Measurements from ENCODE around the gene SCNM1.

SCNM1 gene

GRCh38 chr1:151165738-151166504, at the start of gene SCNM1, which contains the start of gene LYSMD1:
Gene SCNM1 (plus strand): TSS chr1:151166144. CDS start chr1:151166153, 9 bp downstream.
Gene LYSMD1 (minus strand): TSS chr1:151165902. CDS start chr1:151165258, 644 bp downstream.
- in situ Hi-C loops (cut with MboI; ENCODE audit: low sequenced_read_pairs, unreplicated experiment), result no loop called here

GRCh38 chr1:151124763-151125403, 41.1 kb upstream of the SCNM1 start:
- in situ Hi-C loops (cut with MboI; ENCODE audit: low sequenced_read_pairs, unreplicated experiment), result no loop called here
- no peak for TF ChIP-seq CTCF (IDR thresholded peaks at IDR 0.05; ENCODE audit: borderline replicate concordance, control extremely low read depth, extremely low read depth, insufficient read depth, missing control alignments)
- no peak for DNase-seq (ENCODE audit: low spot score)

More at GRCh38 chr1:151165738-151166504, at the start of gene SCNM1, which contains the start of gene LYSMD1:
- TF ChIP-seq CTCF (IDR thresholded peaks at IDR 0.05; ENCODE audit: borderline replicate concordance, control extremely low read depth, extremely low read depth, insufficient read depth, missing control alignments), result no peak
- DNase-seq (ENCODE audit: low spot score), result peak; percentile 92

GRCh38 chr1:151128800-151129199, 37.1 kb upstream of the SCNM1 start:
- in situ Hi-C loops (cut with MboI; ENCODE audit: low sequenced_read_pairs, unreplicated experiment), result no loop called here
- no peak for DNase-seq (ENCODE audit: low spot score)

GRCh38 chr1:151130987-151131586, 34.9 kb upstream of the SCNM1 start:
- TF ChIP-seq CTCF (IDR thresholded peaks at IDR 0.05; ENCODE audit: borderline replicate concordance, control extremely low read depth, extremely low read depth, insufficient read depth, missing control alignments), result no peak
- DNase-seq (ENCODE audit: low spot score), result peak; percentile 91
- in situ Hi-C loops (cut with MboI; ENCODE audit: low sequenced_read_pairs, unreplicated experiment), result no loop called here

More at GRCh38 chr1:151128800-151129199, 37.1 kb upstream of the SCNM1 start:
- no peak for TF ChIP-seq CTCF (IDR thresholded peaks at IDR 0.05; ENCODE audit: borderline replicate concordance, control extremely low read depth, extremely low read depth, insufficient read depth, missing control alignments)

GRCh38 chr1:151131701-151132334, 34.1 kb upstream of the SCNM1 start:
- in situ Hi-C loops (cut with MboI; ENCODE audit: low sequenced_read_pairs, unreplicated experiment), result no loop called here
- peak; percentile 30 for DNase-seq (ENCODE audit: low spot score)
- no peak for TF ChIP-seq CTCF (IDR thresholded peaks at IDR 0.05; ENCODE audit: borderline replicate concordance, control extremely low read depth, extremely low read depth, insufficient read depth, missing control alignments)

Measured in GM13976 (cell line).